Suppressor macrophage (primary cell): ENCODE data around the gene VEZF1.
"Not testable (repeated sequence)": the region's sequence is repeated elsewhere in the genome, so short reads cannot be mapped to it uniquely, and the experiment has no call there.

ENCODE experiments used
- DNase-seq, 4 experiments: peaks; one replicate each; pipeline ENCODE4 v3.0.0-alpha.2; 2020 to 2022

VEZF1 gene

GRCh38 chr17:57997085-57997809, 9.2 kb upstream of the VEZF1 start:
- no peak for DNase-seq

- DNase-seq: peak; percentile 73 to 81 (median 78)
These were observed 7.3 kb upstream of the VEZF1 start for GRCh38 chr17:57995076-57995956.

GRCh38 chr17:57994436-57994835, 6.4 kb upstream of the VEZF1 start:
- DNase-seq: no peak

- DNase-seq: peak in 3 of 4 experiments; percentile 12 to 39 (median 27)
These were observed 5.7 kb upstream of the VEZF1 start for GRCh38 chr17:57993471-57994365.

- no peak for DNase-seq
These were observed 3.5 kb upstream of the VEZF1 start for GRCh38 chr17:57991537-57991936.

GRCh38 chr17:57990037-57990436, 2.0 kb upstream of the VEZF1 start:
- no peak for DNase-seq

- DNase-seq: peak; percentile 23 to 83 (median 70)
These were observed 522 bp upstream of the VEZF1 start for GRCh38 chr17:57988301-57989250.

- peak; percentile 65 to 81 (median 74) for DNase-seq
These were observed 1.0 kb downstream of the VEZF1 start for GRCh38 chr17:57986841-57987580.

- peak in 1 of 4 experiments; percentile 15 for DNase-seq
These were observed 2.4 kb downstream of the VEZF1 start for GRCh38 chr17:57985675-57985974.

- DNase-seq: no peak
These were observed 2.9 kb downstream of the VEZF1 start for GRCh38 chr17:57984936-57985674.

- no peak for DNase-seq
These were observed 3.7 kb downstream of the VEZF1 start for GRCh38 chr17:57984261-57984890.

GRCh38 chr17:57983446-57983845, 4.6 kb downstream of the VEZF1 start:
- DNase-seq: no peak

- peak in 1 of 4 experiments; percentile 7 for DNase-seq
These were observed 5.4 kb downstream of the VEZF1 start for GRCh38 chr17:57982452-57983170.

- no peak for DNase-seq
These were observed 7.5 kb downstream of the VEZF1 start for GRCh38 chr17:57980522-57980921.

GRCh38 chr17:57979076-57979475, 9.0 kb downstream of the VEZF1 start:
- DNase-seq: no peak

- DNase-seq: no peak
These were observed 11.5 kb downstream of the VEZF1 start for GRCh38 chr17:57976594-57976993.

- no peak for DNase-seq
These were observed 13.0 kb downstream of the VEZF1 start for GRCh38 chr17:57975044-57975443.

GRCh38 chr17:57974053-57974824, 13.8 kb downstream of the VEZF1 start:
- not testable (repeated sequence) for DNase-seq
